Measurements from ENCODE around the gene RPS18. TPM values are rescaled to one million over a fixed set of nuclear protein-coding genes. Genes with fewer than 3 reads are reported as not detected.

The RPS18 gene
- polyA plus RNA-seq, 2 of the 4 experiments (the other 2 are of a cell fraction) = 3,426 to 3,611 TPM

- 26% methylated on average over 2 of the region's 2 CpGs for WGBS (ENCODE audit: missing lambda C conversion rate)
Observed at GRCh38 chr6:33237741-33238140, 34.1 kb upstream of the RPS18 start.

GRCh38 chr6:33241968-33242367, 29.9 kb upstream of the RPS18 start:
- FAIRE-seq (no peak), ATAC-seq (no peak), DNase-seq (ENCODE audit: low read depth in 1 of 2, low spot score in 1 of 2) (no peak)
- ChIA-PET POLR2A (no interaction called here), CTCF (no interaction called here)
- no peak overlapping the region for H3K27ac ChIP-seq
- no peak overlapping the region for H3K4me2 ChIP-seq
- H3K4me1 ChIP-seq = no peaks in the 10 kb centered on the region
- H3K9me3 ChIP-seq = no peaks in the 10 kb centered on the region
- TF ChIP-seq BHLHE40 (IDR thresholded peaks at IDR 0.05; ENCODE audit: low read depth, low read length) (no peak), JUNB (IDR thresholded peaks at IDR 0.05) (no peak), RFX5 (IDR thresholded peaks at IDR 0.05) (no peak), ELK1 (IDR thresholded peaks at IDR 0.05; ENCODE audit: low read depth, low read length) (no peak), FOSL2 (IDR thresholded peaks at IDR 0.05) (no peak), FOSL2 (CRISPR knock-in tag; IDR thresholded peaks at IDR 0.05) (no peak), FOSB (CRISPR knock-in tag; IDR thresholded peaks at IDR 0.05) (no peak)
- 19% methylated on average over 3 of the region's 3 CpGs for WGBS (ENCODE audit: missing lambda C conversion rate)
- H3K4me3 ChIP-seq = no peak overlapping the region

More at GRCh38 chr6:33237741-33238140, 34.1 kb upstream of the RPS18 start:
- ChIA-PET POLR2A (no interaction called here), CTCF (interaction anchor here (1.1 to 3.3 kb wide), 2 partner anchors 11 to 32 kb away, joined by 3 to 22 read pairs; no protein-coding TSS in a partner anchor)
- Histone ChIP-seq H3K4me2 (no peak overlapping the region), H3K4me3 (no peak overlapping the region), H3K9me3 (no peaks in the 10 kb centered on the region), H3K27ac (no peak overlapping the region), H3K4me1 (no peaks in the 10 kb centered on the region)
- TF ChIP-seq CBX2 (IDR thresholded peaks at IDR 0.05; ENCODE audit: borderline replicate concordance, low read depth) = no peak
- TF ChIP-seq POLR2A (IDR thresholded peaks at IDR 0.05; ENCODE audit: low read length) = no peak
- no peak for TF ChIP-seq FOXS1 (CRISPR knock-in tag; IDR thresholded peaks at IDR 0.05)
- TF ChIP-seq GATA3 (IDR thresholded peaks at IDR 0.05; ENCODE audit: borderline replicate concordance) = no peak
- TF ChIP-seq EHF (CRISPR knock-in tag; IDR thresholded peaks at IDR 0.05) = no peak
- no peak for TF ChIP-seq HOXA7 (CRISPR knock-in tag; IDR thresholded peaks at IDR 0.05)
- TF ChIP-seq ZSCAN20 (CRISPR knock-in tag; IDR thresholded peaks at IDR 0.05) = no peak
- TF ChIP-seq RARB (CRISPR knock-in tag; IDR thresholded peaks at IDR 0.05) = no peak
- no peak for TF ChIP-seq USF2 (IDR thresholded peaks at IDR 0.05)
- TF ChIP-seq MAZ (IDR thresholded peaks at IDR 0.05; ENCODE audit: borderline replicate concordance, low read depth, low read length) = no peak
- no peak for TF ChIP-seq ATOH8 (CRISPR knock-in tag; IDR thresholded peaks at IDR 0.05; ENCODE audit: low read depth)
- no peak for TF ChIP-seq CHD2 (IDR thresholded peaks at IDR 0.05; ENCODE audit: low read length, partially characterized antibody)
- no peak for TF ChIP-seq ZFP36 (IDR thresholded peaks at IDR 0.05; ENCODE audit: borderline replicate concordance, partially characterized antibody)
- TF ChIP-seq FOSB (CRISPR knock-in tag; IDR thresholded peaks at IDR 0.05) = no peak
- no peak for TF ChIP-seq HOXB13 (CRISPR knock-in tag; IDR thresholded peaks at IDR 0.05; ENCODE audit: low read depth)
- TF ChIP-seq RFX5 (IDR thresholded peaks at IDR 0.05) = no peak
- TF ChIP-seq TP53 (CRISPR knock-in tag; IDR thresholded peaks at IDR 0.05) = no peak
- TF ChIP-seq RAD21 (conservative IDR thresholded peaks at IDR 0.05 in 1 of 2, IDR thresholded peaks at IDR 0.05 in 1 of 2) = no peak
- DNase-seq (ENCODE audit: low read depth in 1 of 2, low spot score in 1 of 2) (no peak), ATAC-seq (no peak), FAIRE-seq (no peak)

- Histone ChIP-seq H3K9me3 (no peaks in the 10 kb centered on the region), H3K4me3 (no peak overlapping the region), H3K4me2 (no peak overlapping the region), H3K27ac (no peak overlapping the region), H3K4me1 (no peaks in the 10 kb centered on the region)
- 18% methylated on average over 1 of the region's 1 CpG for WGBS (ENCODE audit: missing lambda C conversion rate)
- FAIRE-seq (no peak), DNase-seq (ENCODE audit: low read depth in 1 of 2, low spot score in 1 of 2) (no peak), ATAC-seq (no peak)
- ChIA-PET POLR2A (no interaction called here), CTCF (no interaction called here)
- TF ChIP-seq ZFP36 (IDR thresholded peaks at IDR 0.05; ENCODE audit: borderline replicate concordance, partially characterized antibody) (no peak), USF2 (IDR thresholded peaks at IDR 0.05) (no peak), CBX2 (IDR thresholded peaks at IDR 0.05; ENCODE audit: borderline replicate concordance, low read depth) (no peak), CBX8 (IDR thresholded peaks at IDR 0.05) (no peak), HMGXB4 (CRISPR knock-in tag; IDR thresholded peaks at IDR 0.05; ENCODE audit: borderline replicate concordance) (no peak), SREBF2 (IDR thresholded peaks at IDR 0.05) (no peak), NPAS2 (CRISPR knock-in tag; IDR thresholded peaks at IDR 0.05; ENCODE audit: borderline replicate concordance) (no peak), CHD2 (IDR thresholded peaks at IDR 0.05; ENCODE audit: low read length, partially characterized antibody) (no peak), RCOR1 (IDR thresholded peaks at IDR 0.05; ENCODE audit: low read depth, low read length) (no peak), MAX (IDR thresholded peaks at IDR 0.05) (no peak), CHD4 (IDR thresholded peaks at IDR 0.05; ENCODE audit: borderline replicate concordance) (no peak), ZC3H11A (IDR thresholded peaks at IDR 0.05) (no peak)
Observed at GRCh38 chr6:33243476-33243875, 28.4 kb upstream of the RPS18 start.
